ENCODE results near the gene ISYNA1. TPM values are rescaled to one million over a fixed set of nuclear protein-coding genes. Genes with fewer than 3 reads are reported as not detected.
"Not testable (repeated sequence)": the region's sequence is repeated elsewhere in the genome, so short reads cannot be mapped to it uniquely, and the experiment has no call there.

Gene ISYNA1
- total RNA-seq, 1 donor from 2014 or later, result 62.8 TPM

GRCh38 chr19:18422530-18423191, 15.3 kb downstream of the ISYNA1 start:
- DNase-seq (ENCODE audit: low spot score in 2 of 2), result no peak
- no peak for FAIRE-seq

- DNase-seq (ENCODE audit: low spot score in 2 of 2), result no peak
These were observed 16.5 kb downstream of the ISYNA1 start for GRCh38 chr19:18421371-18421959.

GRCh38 chr19:18420930-18421329, 17.0 kb downstream of the ISYNA1 start:
- DNase-seq (ENCODE audit: low spot score in 2 of 2) (no peak), FAIRE-seq (no peak)

More at GRCh38 chr19:18421371-18421959, 16.5 kb downstream of the ISYNA1 start:
- no peak for FAIRE-seq

- DNase-seq (ENCODE audit: low spot score in 2 of 2) (no peak), FAIRE-seq (no peak)
These were observed 18.1 kb downstream of the ISYNA1 start for GRCh38 chr19:18419699-18420460.

GRCh38 chr19:18419195-18419698, 18.7 kb downstream of the ISYNA1 start, which contains the start of gene SSBP4:
Gene SSBP4 (plus strand): TSS chr19:18419398. CDS start chr19:18419649, 251 bp downstream.
- DNase-seq (ENCODE audit: low spot score in 2 of 2), result peak; percentile 92 to 95
- no peak for FAIRE-seq

- DNase-seq (ENCODE audit: low spot score in 2 of 2) (no peak), FAIRE-seq (no peak)
These were observed 19.3 kb downstream of the ISYNA1 start for GRCh38 chr19:18418483-18419194.

GRCh38 chr19:18418029-18418482, 19.9 kb downstream of the ISYNA1 start:
- FAIRE-seq, result no peak
- DNase-seq (ENCODE audit: low spot score in 2 of 2), result no peak

- DNase-seq (ENCODE audit: low spot score in 2 of 2) (peak in 1 of 2 donors; percentile 69), FAIRE-seq (no peak)
These were observed 20.5 kb downstream of the ISYNA1 start for GRCh38 chr19:18417250-18418028.

- peak; percentile 72 to 74 for DNase-seq (ENCODE audit: low spot score in 2 of 2)
- no peak for FAIRE-seq
These were observed 21.1 kb downstream of the ISYNA1 start for GRCh38 chr19:18416778-18417249.

GRCh38 chr19:18415178-18415867, 22.6 kb downstream of the ISYNA1 start:
- FAIRE-seq, result no peak

GRCh38 chr19:18414504-18415177, 23.3 kb downstream of the ISYNA1 start:
- FAIRE-seq, result no peak
- no peak for DNase-seq (ENCODE audit: low spot score in 2 of 2)

More at GRCh38 chr19:18415178-18415867, 22.6 kb downstream of the ISYNA1 start:
- DNase-seq (ENCODE audit: low spot score in 2 of 2), result no peak

- no peak for FAIRE-seq
These were observed 25.2 kb downstream of the ISYNA1 start for GRCh38 chr19:18412610-18413239.

GRCh38 chr19:18408053-18408476, 29.9 kb downstream of the ISYNA1 start:
- no peak for FAIRE-seq
- no peak for DNase-seq (ENCODE audit: low spot score in 2 of 2)

More at GRCh38 chr19:18412610-18413239, 25.2 kb downstream of the ISYNA1 start:
- DNase-seq (ENCODE audit: low spot score in 2 of 2), result no peak

GRCh38 chr19:18406749-18407148, 31.2 kb downstream of the ISYNA1 start:
- no peak for FAIRE-seq
- no peak for DNase-seq (ENCODE audit: low spot score in 2 of 2)

GRCh38 chr19:18405754-18406153, 32.2 kb downstream of the ISYNA1 start:
- DNase-seq (ENCODE audit: low spot score in 2 of 2); FAIRE-seq: not testable (repeated sequence)

GRCh38 chr19:18402455-18403248, 35.3 kb downstream of the ISYNA1 start:
- DNase-seq (ENCODE audit: low spot score in 2 of 2); FAIRE-seq: not testable (repeated sequence)
